ENCODE measurements around the gene EPB41. TPM values are rescaled to one million over a fixed set of nuclear protein-coding genes. Genes with fewer than 3 reads are reported as not detected.
"Not testable (repeated sequence)": the region's sequence is repeated elsewhere in the genome, so short reads cannot be mapped to it uniquely, and the experiment has no call there.

EPB41 gene
- total RNA-seq, 2 donors from 2014 or later: 40.0 to 63.2 TPM

GRCh38 chr1:29094433-29094832 lies 180.1 kb downstream of the EPB41 start:
- Mint-ChIP-seq H3K9me3 (peaks cover 4% of the 10 kb centered on the region), H3K36me3 (ENCODE audit: low read depth) (peaks cover 73% of the 10 kb centered on the region), H3K27me3 (no peaks in the 10 kb centered on the region), H3K27ac (no peak overlapping the region), H3K4me1 (no peaks in the 10 kb centered on the region), H3K4me3 (no peak overlapping the region)
- ATAC-seq (replicated peaks): no peak

- Mint-ChIP-seq H3K4me1 (no peaks in the 10 kb centered on the region), H3K27me3 (no peaks in the 10 kb centered on the region), H3K4me3 (no peak overlapping the region), H3K36me3 (ENCODE audit: low read depth) (peaks cover 73% of the 10 kb centered on the region), H3K9me3 (peaks cover 4% of the 10 kb centered on the region), H3K27ac (no peak overlapping the region)
- no peak for ATAC-seq (replicated peaks)
These were observed 180.6 kb downstream of the EPB41 start for GRCh38 chr1:29094954-29095353.

- peaks cover 76% of the 10 kb centered on the region for H3K36me3 Mint-ChIP-seq (ENCODE audit: low read depth)
- H3K27me3 Mint-ChIP-seq: no peaks in the 10 kb centered on the region
- H3K4me3 Mint-ChIP-seq: no peak overlapping the region
- H3K4me1 Mint-ChIP-seq: no peaks in the 10 kb centered on the region
- peak overlapping the region; percentile 48 for H3K27ac Mint-ChIP-seq
- ATAC-seq (replicated peaks): no peak
- peaks cover 4% of the 10 kb centered on the region for H3K9me3 Mint-ChIP-seq
These were observed 182.0 kb downstream of the EPB41 start for GRCh38 chr1:29096231-29096886.

- ATAC-seq (replicated peaks): no peak
- Mint-ChIP-seq H3K27ac (no peak overlapping the region), H3K36me3 (ENCODE audit: low read depth) (peaks cover 71% of the 10 kb centered on the region), H3K4me1 (no peaks in the 10 kb centered on the region), H3K4me3 (no peak overlapping the region), H3K9me3 (no peaks in the 10 kb centered on the region), H3K27me3 (no peaks in the 10 kb centered on the region)
These were observed 184.9 kb downstream of the EPB41 start for GRCh38 chr1:29099286-29099685.

GRCh38 chr1:29100487-29100886 lies 186.1 kb downstream of the EPB41 start:
- H3K4me3 Mint-ChIP-seq: no peak overlapping the region
- H3K36me3 Mint-ChIP-seq (ENCODE audit: low read depth): peaks cover 70% of the 10 kb centered on the region
- H3K4me1 Mint-ChIP-seq: no peaks in the 10 kb centered on the region
- no peaks in the 10 kb centered on the region for H3K9me3 Mint-ChIP-seq
- H3K27me3 Mint-ChIP-seq: no peaks in the 10 kb centered on the region
- no peak for ATAC-seq (replicated peaks)
- H3K27ac Mint-ChIP-seq: no peak overlapping the region

GRCh38 chr1:29105822-29106221 lies 191.5 kb downstream of the EPB41 start:
- Mint-ChIP-seq H3K27me3 (no peaks in the 10 kb centered on the region), H3K27ac (no peak overlapping the region), H3K4me1 (no peaks in the 10 kb centered on the region), H3K9me3 (no peaks in the 10 kb centered on the region), H3K4me3 (no peak overlapping the region), H3K36me3 (ENCODE audit: low read depth) (peaks cover 62% of the 10 kb centered on the region)
- ATAC-seq (replicated peaks): no peak

GRCh38 chr1:29108041-29108440 lies 193.7 kb downstream of the EPB41 start:
- not testable (repeated sequence) for H3K27ac Mint-ChIP-seq

GRCh38 chr1:29112705-29113412 lies 198.5 kb downstream of the EPB41 start:
- no peak for ATAC-seq (replicated peaks)
- no peaks in the 10 kb centered on the region for H3K9me3 Mint-ChIP-seq
- no peak overlapping the region for H3K4me3 Mint-ChIP-seq
- H3K27ac Mint-ChIP-seq: no peak overlapping the region
- H3K36me3 Mint-ChIP-seq (ENCODE audit: low read depth): peaks cover 95% of the 10 kb centered on the region
- no peaks in the 10 kb centered on the region for H3K4me1 Mint-ChIP-seq
- no peaks in the 10 kb centered on the region for H3K27me3 Mint-ChIP-seq

More at GRCh38 chr1:29108041-29108440, 193.7 kb downstream of the EPB41 start:
- H3K4me1 Mint-ChIP-seq; H3K4me3 Mint-ChIP-seq; ATAC-seq (replicated peaks); H3K9me3 Mint-ChIP-seq; H3K27me3 Mint-ChIP-seq: not testable (repeated sequence)
- peaks cover 64% of the 10 kb centered on the region for H3K36me3 Mint-ChIP-seq (ENCODE audit: low read depth)

- no peaks in the 10 kb centered on the region for H3K4me1 Mint-ChIP-seq
- ATAC-seq (replicated peaks): no peak
- H3K4me3 Mint-ChIP-seq: no peak overlapping the region
- peaks cover 96% of the 10 kb centered on the region for H3K36me3 Mint-ChIP-seq (ENCODE audit: low read depth)
- no peak overlapping the region for H3K27ac Mint-ChIP-seq
- no peaks in the 10 kb centered on the region for H3K27me3 Mint-ChIP-seq
- no peaks in the 10 kb centered on the region for H3K9me3 Mint-ChIP-seq
These were observed 199.2 kb downstream of the EPB41 start for GRCh38 chr1:29113413-29114117.

- Mint-ChIP-seq H3K9me3 (no peaks in the 10 kb centered on the region), H3K27ac (no peak overlapping the region), H3K36me3 (ENCODE audit: low read depth) (peaks cover 95% of the 10 kb centered on the region), H3K4me1 (no peaks in the 10 kb centered on the region), H3K27me3 (no peaks in the 10 kb centered on the region), H3K4me3 (no peak overlapping the region)
- no peak for ATAC-seq (replicated peaks)
These were observed 200.3 kb downstream of the EPB41 start for GRCh38 chr1:29114654-29115053.

GRCh38 chr1:29117381-29117780 lies 203.0 kb downstream of the EPB41 start:
- ATAC-seq (replicated peaks): no peak
- Mint-ChIP-seq H3K9me3 (no peaks in the 10 kb centered on the region), H3K4me1 (no peaks in the 10 kb centered on the region), H3K4me3 (no peak overlapping the region), H3K27me3 (no peaks in the 10 kb centered on the region), H3K36me3 (ENCODE audit: low read depth) (peaks cover 76% of the 10 kb centered on the region), H3K27ac (peak overlapping the region; percentile 8)

- no peaks in the 10 kb centered on the region for H3K27me3 Mint-ChIP-seq
These were observed 205.0 kb downstream of the EPB41 start for GRCh38 chr1:29119121-29119929.

GRCh38 chr1:29120367-29120766 lies 206.0 kb downstream of the EPB41 start:
- H3K27me3 Mint-ChIP-seq: peaks cover 2% of the 10 kb centered on the region
- H3K36me3 Mint-ChIP-seq (ENCODE audit: low read depth): peaks cover 48% of the 10 kb centered on the region

More at GRCh38 chr1:29119121-29119929, 205.0 kb downstream of the EPB41 start:
- H3K4me1 Mint-ChIP-seq: no peaks in the 10 kb centered on the region
- no peak overlapping the region for H3K27ac Mint-ChIP-seq
- H3K36me3 Mint-ChIP-seq (ENCODE audit: low read depth): peaks cover 57% of the 10 kb centered on the region
- H3K4me3 Mint-ChIP-seq: peak overlapping the region; percentile 12
- H3K9me3 Mint-ChIP-seq: no peaks in the 10 kb centered on the region
- ATAC-seq (replicated peaks): no peak

GRCh38 chr1:29120947-29121485 lies 206.6 kb downstream of the EPB41 start:
- Mint-ChIP-seq H3K27ac (no peak overlapping the region), H3K27me3 (peaks cover 8% of the 10 kb centered on the region), H3K9me3 (no peaks in the 10 kb centered on the region), H3K4me1 (no peaks in the 10 kb centered on the region), H3K36me3 (ENCODE audit: low read depth) (peaks cover 41% of the 10 kb centered on the region), H3K4me3 (peak overlapping the region; percentile 12)
- peak; percentile 71 for ATAC-seq (replicated peaks)

More at GRCh38 chr1:29120367-29120766, 206.0 kb downstream of the EPB41 start:
- H3K27ac Mint-ChIP-seq: no peak overlapping the region
- H3K9me3 Mint-ChIP-seq: no peaks in the 10 kb centered on the region
- no peaks in the 10 kb centered on the region for H3K4me1 Mint-ChIP-seq
- ATAC-seq (replicated peaks): no peak
- peak overlapping the region; percentile 12 for H3K4me3 Mint-ChIP-seq
